Adrenal gland (tissue), 12 donors: ENCODE results near the gene RAB27A. TPM values are rescaled to one million over a fixed set of nuclear protein-coding genes. Genes with fewer than 3 reads are reported as not detected.

Source experiments
- DNase-seq, 7 donors: peaks; one replicate each; pipeline ENCODE4 v3.0.0-alpha.2; 2019 to 2020
- H3K27ac ChIP-seq, 5 donors: fragments of 200-600 bp; sonication (generic) in 4 of 5; 1 replicate in 3 of 5; 2 replicates in 2 of 5; pipeline versions ENCODE4 v1.5.1 to v1.8.0; 2016 to 2020; ENCODE audit warnings: mild to moderate bottlenecking in 1 of 5
- H3K27me3 ChIP-seq: fragments of 200-600 bp; 2 replicates; pipeline ENCODE4 v1.8.0; 2021
- H3K36me3 ChIP-seq, 2 donors: fragments of 200-600 bp; replicated peaks in 1 of 2; 1 replicate in 1 of 2; 2 replicates in 1 of 2; pipeline versions ENCODE4 v1.5.1 to v1.8.0; 2018 to 2022
- H3K4me1 ChIP-seq, 2 donors: fragments of 200-600 bp; replicated peaks in 1 of 2; 1 replicate in 1 of 2; 2 replicates in 1 of 2; pipeline versions ENCODE4 v1.5.1 to v1.8.0; 2018 to 2021
- H3K4me3 ChIP-seq, 4 donors: fragments of 200-600 bp; sonication (generic) in 3 of 4; one replicate each; pipeline ENCODE4 v1.5.1; 2016 to 2018
- H3K9me3 ChIP-seq, 3 donors: fragments of 200-600 bp; sonication (generic) in 1 of 3; replicated peaks in 1 of 3; 1 replicate in 2 of 3; 2 replicates in 1 of 3; pipeline versions ENCODE4 v1.5.1 to v1.8.0; 2016 to 2021
- POLR2A ChIP-seq, 2 donors: fragments of 450-650 bp; IDR thresholded peaks; one replicate each; pipeline ENCODE4 v1.6.1; 2017; ENCODE audit warnings: antibody characterized with exemption in 2 of 2, mild to moderate bottlenecking in 2 of 2, moderate library complexity in 1 of 2
- WGBS, 4 donors: extraction: QIAGEN DNeasy Blood & Tissue Kit in 2 of 4; methylation state at CpG; one replicate each; pipeline versions ENCODE4 v1.1.5 to v1.1.7; 2013 to 2017; 5-methylcytosine and 5-hydroxymethylcytosine counted together
- intact Hi-C, 2 donors: fragments of 100-400 bp; cut with DNase I; formaldehyde crosslinking; loops; one replicate each; pipeline versions ENCODE4 v1.14.1 to v1.15.0; 2022 to 2023
- polyA plus RNA-seq, 3 donors: library from polyadenylated mRNA; stranded (reverse); fragments of 200-250 nt in 2 of 3; fragments of 350-450 nt in 1 of 3; fragmentation: Illumina TruSeq in 1 of 3; extraction: RNeasy Lipid Tissue Mini Kit (QIAGEN cat#74804) in 1 of 3; gene quantifications; one replicate each; pipeline ENCODE4 v1.2.3, GENCODE V29; 2013 to 2014
- total RNA-seq, 9 donors: library from RNA; depleted of rRNA in 4 of 9; stranded (reverse); fragments of >200 nt in 4 of 9; fragments of 120-200 nt in 1 of 9; fragmentation: NEBNext Ultra II Directional in 1 of 9; extraction: Animal tissue kit (Norgen Biotek cat#: 25700) in 1 of 9; gene quantifications; one replicate each; pipeline versions ENCODE4 v1.1.0 to v1.2.4, GENCODE V29; 2013 to 2023
- TF ChIP-seq, protein P1 (sequence below), 6 experiments: fragments of 450-650 bp in 4 of 6; fragments of 200-600 bp in 2 of 6; sonication (generic) in 1 of 6; IDR thresholded peaks; 1 replicate in 5 of 6; 2 replicates in 1 of 6; pipeline versions ENCODE4 v1.5.1 to v1.8.0; 2016 to 2021; ENCODE audit warnings: antibody characterized with exemption in 6 of 6, mild to moderate bottlenecking in 2 of 6, moderate library complexity in 1 of 6
- donor health status: healthy with polysubstance abuse.
- donor health status: Bipolar disorder and iron deficiency.
- donor health status: DM: yes; HTN: yes; CAD: no.
- donor health status: DM: no; HTN: no; CAD: no.
- donor health status: DM: no; HTN: no; CAD: no.
- donor health status: DM: yes; HTN: yes; CAD: no.

RAB27A gene
- total and polyA plus RNA-seq, 12 donors: 7.1 to 102 (median 32.2) TPM

DNA sequence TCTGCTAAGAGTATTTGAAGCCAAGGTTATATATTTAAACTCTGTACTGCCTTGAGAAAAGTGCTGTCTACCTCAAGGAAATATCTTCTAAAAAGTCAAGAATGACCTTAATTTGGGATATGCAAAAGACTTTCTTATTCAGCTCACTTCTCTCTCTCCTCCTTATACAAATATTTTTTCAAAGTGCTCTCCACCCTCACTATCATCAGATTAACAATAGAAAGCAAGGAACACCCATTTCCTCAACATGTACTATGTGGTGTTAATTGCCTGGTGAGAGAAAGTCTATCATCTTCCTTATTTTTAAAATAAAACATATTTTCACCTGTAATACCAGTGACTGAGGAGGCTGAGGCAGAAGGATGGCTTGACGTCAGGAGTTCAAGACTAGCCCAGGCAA, 48.4 kb downstream of the RAB27A start:
- H3K27me3 ChIP-seq: no peaks in the 10 kb centered on the region
- DNase-seq: no peak
- no peak for TF ChIP-seq POLR2A (IDR thresholded peaks at IDR 0.05)
- TF ChIP-seq, protein P1, sequence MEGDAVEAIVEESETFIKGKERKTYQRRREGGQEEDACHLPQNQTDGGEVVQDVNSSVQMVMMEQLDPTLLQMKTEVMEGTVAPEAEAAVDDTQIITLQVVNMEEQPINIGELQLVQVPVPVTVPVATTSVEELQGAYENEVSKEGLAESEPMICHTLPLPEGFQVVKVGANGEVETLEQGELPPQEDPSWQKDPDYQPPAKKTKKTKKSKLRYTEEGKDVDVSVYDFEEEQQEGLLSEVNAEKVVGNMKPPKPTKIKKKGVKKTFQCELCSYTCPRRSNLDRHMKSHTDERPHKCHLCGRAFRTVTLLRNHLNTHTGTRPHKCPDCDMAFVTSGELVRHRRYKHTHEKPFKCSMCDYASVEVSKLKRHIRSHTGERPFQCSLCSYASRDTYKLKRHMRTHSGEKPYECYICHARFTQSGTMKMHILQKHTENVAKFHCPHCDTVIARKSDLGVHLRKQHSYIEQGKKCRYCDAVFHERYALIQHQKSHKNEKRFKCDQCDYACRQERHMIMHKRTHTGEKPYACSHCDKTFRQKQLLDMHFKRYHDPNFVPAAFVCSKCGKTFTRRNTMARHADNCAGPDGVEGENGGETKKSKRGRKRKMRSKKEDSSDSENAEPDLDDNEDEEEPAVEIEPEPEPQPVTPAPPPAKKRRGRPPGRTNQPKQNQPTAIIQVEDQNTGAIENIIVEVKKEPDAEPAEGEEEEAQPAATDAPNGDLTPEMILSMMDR (IDR thresholded peaks at IDR 0.05): no peak
- no peaks in the 10 kb centered on the region for H3K4me1 ChIP-seq
- no peaks in the 10 kb centered on the region for H3K36me3 ChIP-seq
- H3K27ac ChIP-seq: no peak overlapping the region
- intact Hi-C loops: no loop called here
- 93 to 97% (median 95%) methylated on average over 1 of the region's 1 CpG for WGBS, 4 donors
- H3K4me3 ChIP-seq: no peak overlapping the region
- no peaks in the 10 kb centered on the region for H3K9me3 ChIP-seq

DNA sequence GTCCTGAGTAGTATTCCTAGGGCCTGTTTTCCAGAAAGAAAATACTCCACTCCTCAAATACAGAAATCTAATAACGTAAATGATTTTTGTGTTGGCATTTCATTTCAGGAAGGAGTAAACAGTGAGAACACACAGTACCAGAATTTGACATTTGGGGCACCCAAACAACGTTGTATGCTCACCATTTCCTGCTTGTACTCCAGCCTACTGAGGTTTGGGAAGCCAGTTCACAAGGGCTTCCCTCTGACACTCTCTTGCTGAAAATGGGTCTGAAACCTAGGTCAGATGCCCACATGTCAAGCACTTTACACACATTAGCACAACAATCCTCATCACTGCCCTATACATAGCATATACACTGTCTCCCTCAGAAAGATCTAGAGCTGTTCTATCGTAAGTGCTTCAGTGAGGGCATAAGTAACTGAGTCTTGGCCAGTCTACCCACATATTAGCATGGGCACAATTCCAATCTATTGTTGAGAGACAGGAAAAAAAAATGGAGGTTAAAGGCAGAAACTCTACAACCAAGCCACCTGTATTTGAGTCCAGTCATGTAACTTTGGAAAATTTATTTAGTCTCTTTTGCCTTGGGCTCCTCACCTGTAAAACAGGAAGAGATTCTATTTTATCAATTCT, 49.4 kb downstream of the RAB27A start:
- intact Hi-C loops: no loop called here
- no peaks in the 10 kb centered on the region for H3K9me3 ChIP-seq
- no peak for DNase-seq
- H3K27me3 ChIP-seq: no peaks in the 10 kb centered on the region
- TF ChIP-seq, protein P1 (IDR thresholded peaks at IDR 0.05): no peak
- TF ChIP-seq POLR2A (IDR thresholded peaks at IDR 0.05): no peak
- no peak overlapping the region for H3K27ac ChIP-seq
- H3K4me1 ChIP-seq: no peaks in the 10 kb centered on the region
- 76 to 86% (median 82%) methylated on average over 3 of the region's 3 CpGs for WGBS, 4 donors
- H3K36me3 ChIP-seq: no peaks in the 10 kb centered on the region
- no peak overlapping the region for H3K4me3 ChIP-seq

DNA sequence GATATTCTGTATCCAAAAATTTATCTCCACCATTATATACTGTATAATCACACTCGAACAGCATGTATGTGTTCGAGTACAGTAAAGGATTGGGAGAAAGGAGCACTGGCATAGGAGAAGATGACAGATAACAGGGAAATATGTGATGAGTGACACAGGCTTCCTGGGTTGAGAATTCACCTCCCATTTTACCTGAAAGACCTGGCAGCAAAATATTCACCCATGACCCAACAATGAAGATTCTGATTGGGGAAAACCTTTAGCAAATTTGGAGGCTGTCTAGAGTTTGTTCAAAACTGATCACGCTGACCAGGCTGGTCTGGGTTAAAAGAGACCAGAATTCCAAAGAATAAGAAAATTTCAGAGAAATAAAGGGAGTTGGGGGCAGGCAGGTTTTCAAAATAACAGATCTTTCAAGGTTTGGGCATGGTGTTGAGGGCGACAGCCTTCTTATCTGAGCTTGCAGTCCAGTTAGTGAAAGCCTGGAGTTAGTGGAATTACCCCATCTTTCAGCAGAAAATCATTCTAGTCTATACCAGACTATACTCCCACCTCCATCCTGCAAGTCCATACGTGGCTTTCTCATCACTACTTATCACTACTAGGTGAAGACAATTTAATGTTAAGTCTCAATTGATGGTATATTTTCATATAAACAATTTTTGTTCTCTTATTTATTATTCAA, 50.0 kb downstream of the RAB27A start:
- Histone ChIP-seq H3K27ac (no peak overlapping the region), H3K36me3 (no peaks in the 10 kb centered on the region), H3K9me3 (no peaks in the 10 kb centered on the region), H3K27me3 (no peaks in the 10 kb centered on the region), H3K4me1 (no peaks in the 10 kb centered on the region), H3K4me3 (no peak overlapping the region)
- intact Hi-C loops: no loop called here
- no peak for TF ChIP-seq POLR2A (IDR thresholded peaks at IDR 0.05)
- TF ChIP-seq, protein P1 (IDR thresholded peaks at IDR 0.05): no peak
- 79 to 94% (median 90%) methylated on average over 5 of the region's 5 CpGs for WGBS, 4 donors
- no peak for DNase-seq

DNA sequence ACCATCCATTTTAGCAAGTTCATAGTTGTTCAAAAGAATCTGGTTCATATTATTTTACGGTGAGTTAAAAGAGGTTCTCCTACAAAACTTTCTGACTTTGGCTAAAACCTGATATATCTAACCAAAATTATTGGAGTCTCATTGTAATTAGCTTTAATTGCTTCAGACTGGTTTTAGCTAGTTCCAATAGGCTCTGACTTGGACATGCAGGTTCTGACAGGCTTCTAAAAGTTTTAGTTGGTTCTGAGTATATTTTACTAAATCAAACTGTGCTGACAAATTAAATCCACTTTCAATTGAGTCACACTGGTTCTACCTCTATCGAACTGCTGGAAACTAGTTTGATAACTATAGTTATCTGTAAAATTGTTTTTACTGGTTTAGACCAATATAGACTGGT, 50.7 kb downstream of the RAB27A start:
- no peaks in the 10 kb centered on the region for H3K27me3 ChIP-seq
- TF ChIP-seq POLR2A (IDR thresholded peaks at IDR 0.05): no peak
- TF ChIP-seq, protein P1 (IDR thresholded peaks at IDR 0.05): no peak
- no peaks in the 10 kb centered on the region for H3K9me3 ChIP-seq
- H3K36me3 ChIP-seq: no peaks in the 10 kb centered on the region
- H3K4me1 ChIP-seq: no peaks in the 10 kb centered on the region
- H3K4me3 ChIP-seq: no peak overlapping the region
- no peak for DNase-seq
- intact Hi-C loops: no loop called here
- H3K27ac ChIP-seq: no peak overlapping the region
- WGBS, 4 donors: 97 to 99% (median 98%) methylated on average over 2 of the region's 2 CpGs
